Pancreas (tissue), 10 donors: ENCODE data around the gene CLCNKB. TPM values are rescaled to one million over a fixed set of nuclear protein-coding genes. Genes with fewer than 3 reads are reported as not detected.
"Not testable (repeated sequence)": the region's sequence is repeated elsewhere in the genome, so short reads cannot be mapped to it uniquely, and the experiment has no call there.

Experiments
- ATAC-seq, 4 donors: fragments of 200-7000 bp; cut with Tn5 transposase; one replicate each; pipeline versions ENCODE4 v1.8.0 to v1.9.1; 2020; ENCODE audit warnings: mild to moderate bottlenecking in 4 of 4, moderate library complexity in 4 of 4
- DNase-seq, 6 donors: peaks; one replicate each; pipeline ENCODE4 v3.0.0-alpha.2; 2020
- FAIRE-seq: peaks from 2 replicates; lab custom pipeline; 2012; peaks lifted over from hg19 to GRCh38; lab: Jason Lieb, UNC
- H3K27ac ChIP-seq, 4 donors: fragments of 200-600 bp; sonication (generic); 1 replicate in 3 of 4; 2 replicates in 1 of 4; pipeline versions ENCODE4 v1.5.0 to v1.8.0; 2020
- H3K27me3 ChIP-seq, 4 donors: fragments of 200-600 bp; one replicate each; pipeline ENCODE4 v1.8.0; 2021
- H3K36me3 ChIP-seq, 3 donors: fragments of 200-600 bp; sonication (generic) in 1 of 3; one replicate each; pipeline versions ENCODE4 v1.5.0 to v1.8.0; 2020 to 2021
- H3K4me1 ChIP-seq, 3 donors: fragments of 200-600 bp; one replicate each; pipeline ENCODE4 v1.8.0; 2021
- H3K4me3 ChIP-seq, 4 donors: fragments of 200-600 bp; sonication (generic) in 2 of 4; one replicate each; pipeline versions ENCODE4 v1.5.0 to v1.8.0; 2020 to 2021
- H3K9me3 ChIP-seq, 4 donors: fragments of 200-600 bp; one replicate each; pipeline ENCODE4 v1.8.0; 2021
- WGBS, 2 donors: extraction: QIAGEN DNeasy Blood & Tissue Kit; methylation state at CpG; one replicate each; pipeline ENCODE4 v1.1.7; 2013; 5-methylcytosine and 5-hydroxymethylcytosine counted together
- intact Hi-C, 3 donors: fragments of 100-400 bp; cut with DNase I; formaldehyde crosslinking; loops; one replicate each; pipeline versions ENCODE4 v1.11.1 to v1.14.2; 2022
- polyA plus RNA-seq, 2 donors: library from polyadenylated mRNA; stranded (reverse); fragments of 200-250 nt; gene quantifications; one replicate each; pipeline ENCODE4 v1.2.3, GENCODE V29; 2013
- total RNA-seq, 6 donors: library from RNA; stranded (reverse); fragmentation: NEBNext Ultra II Directional in 4 of 6; extraction: Animal tissue kit (Norgen Biotek cat#: 25700) in 4 of 6; gene quantifications; one replicate each; pipeline versions ENCODE4 v1.2.1 to v1.2.4, GENCODE V29; 2021 to 2023
- TF ChIP-seq, protein P1 (sequence below), 4 donors: fragments of 200-600 bp; sonication (generic) in 3 of 4; IDR thresholded peaks; one replicate each; pipeline versions ENCODE4 v1.5.0 to v1.8.0; 2021; ENCODE audit warnings: antibody characterized with exemption in 4 of 4
- donor health status: healthy with polysubstance abuse.
- donor health status: DM: no; HTN: no; CAD: no; lungs with moderate emphysema.
- donor health status: DM: no; HTN: no; CAD: no.
- donor health status: control.
- donor health status: control.
- donor health status: Bipolar disorder and iron deficiency.
- donor health status: DM: yes; HTN: yes; CAD: no.
- donor health status: DM: no; HTN: no; CAD: no.
- donor health status: DM: no; HTN: no; CAD: no.
- donor health status: DM: yes; HTN: yes; CAD: no.

The CLCNKB gene
- total and polyA plus RNA-seq, 8 donors: 0.54 to 1.7 (median 0.93) TPM

DNA sequence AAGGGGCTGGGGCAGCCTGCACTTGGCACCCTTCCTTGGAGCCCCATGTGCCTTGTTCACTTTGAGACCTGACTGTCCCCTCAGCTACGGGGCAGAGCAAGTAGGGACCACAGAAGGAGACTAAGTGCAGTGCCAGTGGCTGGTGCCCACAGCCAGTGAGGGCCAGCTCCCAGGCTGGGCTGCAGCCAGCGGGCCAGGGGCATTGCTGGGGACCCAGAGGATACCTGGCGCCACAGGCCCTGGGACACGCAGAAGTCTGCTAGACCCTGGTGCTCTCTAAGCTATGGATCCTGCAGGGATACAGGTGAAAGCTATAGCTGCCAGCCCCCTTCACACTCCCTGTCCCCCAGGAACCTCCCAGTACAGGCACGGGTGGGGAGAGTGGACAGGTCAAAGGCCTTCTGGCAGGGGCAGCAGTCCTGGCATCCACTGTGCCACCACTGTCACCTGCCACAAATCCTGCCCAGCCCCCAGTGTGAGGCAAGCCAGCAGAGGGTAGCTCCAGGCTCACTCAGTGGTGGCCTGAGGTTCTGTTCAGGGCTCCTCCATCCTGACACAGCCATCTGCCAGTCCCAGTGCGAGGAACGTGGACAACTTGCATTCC is 20.4 kb upstream of the CLCNKB start:
- DNase-seq: peak in 2 of 6 donors; percentile 10 to 73
- FAIRE-seq: no peak

DNA sequence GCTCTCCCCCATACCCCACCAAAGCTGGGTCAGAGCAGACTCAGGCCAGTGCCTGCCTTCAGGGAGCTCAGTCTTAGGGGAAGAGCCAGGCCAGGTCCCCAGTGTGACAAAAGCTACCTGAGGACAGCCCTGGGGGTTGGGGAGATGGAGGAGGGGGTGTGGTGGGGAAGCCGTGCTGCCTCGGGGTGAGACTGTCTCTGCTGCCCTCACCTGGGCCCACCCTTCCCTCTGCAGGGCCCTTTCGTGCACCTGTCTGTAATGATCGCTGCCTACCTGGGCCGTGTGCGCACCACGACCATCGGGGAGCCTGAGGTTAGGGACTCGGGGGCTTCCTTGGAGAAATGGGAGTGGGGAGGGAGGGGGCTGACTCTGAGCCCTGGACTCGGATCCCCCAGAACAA is 17.3 kb upstream of the CLCNKB start:
- ATAC-seq, H3K4me3 ChIP-seq, H3K27ac ChIP-seq, H3K36me3 ChIP-seq, FAIRE-seq, H3K9me3 ChIP-seq, H3K27me3 ChIP-seq, intact Hi-C loops: not testable (repeated sequence)
- peaks cover 9 to 14% (median 13%) of the 10 kb centered on the region in 3 donors for H3K4me1 ChIP-seq
- DNase-seq: peak in 2 of 6 donors; percentile 42 to 43
- 45 to 55% methylated on average over 8 to 9 of the region's 10 CpGs for WGBS, 2 donors

More for the DNA sequence above, 20.4 kb upstream of the CLCNKB start:
- TF ChIP-seq, protein P1, sequence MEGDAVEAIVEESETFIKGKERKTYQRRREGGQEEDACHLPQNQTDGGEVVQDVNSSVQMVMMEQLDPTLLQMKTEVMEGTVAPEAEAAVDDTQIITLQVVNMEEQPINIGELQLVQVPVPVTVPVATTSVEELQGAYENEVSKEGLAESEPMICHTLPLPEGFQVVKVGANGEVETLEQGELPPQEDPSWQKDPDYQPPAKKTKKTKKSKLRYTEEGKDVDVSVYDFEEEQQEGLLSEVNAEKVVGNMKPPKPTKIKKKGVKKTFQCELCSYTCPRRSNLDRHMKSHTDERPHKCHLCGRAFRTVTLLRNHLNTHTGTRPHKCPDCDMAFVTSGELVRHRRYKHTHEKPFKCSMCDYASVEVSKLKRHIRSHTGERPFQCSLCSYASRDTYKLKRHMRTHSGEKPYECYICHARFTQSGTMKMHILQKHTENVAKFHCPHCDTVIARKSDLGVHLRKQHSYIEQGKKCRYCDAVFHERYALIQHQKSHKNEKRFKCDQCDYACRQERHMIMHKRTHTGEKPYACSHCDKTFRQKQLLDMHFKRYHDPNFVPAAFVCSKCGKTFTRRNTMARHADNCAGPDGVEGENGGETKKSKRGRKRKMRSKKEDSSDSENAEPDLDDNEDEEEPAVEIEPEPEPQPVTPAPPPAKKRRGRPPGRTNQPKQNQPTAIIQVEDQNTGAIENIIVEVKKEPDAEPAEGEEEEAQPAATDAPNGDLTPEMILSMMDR (IDR thresholded peaks at IDR 0.05): no peak
- Histone ChIP-seq H3K27me3 (no peaks in the 10 kb centered on the region), H3K9me3 (no peaks in the 10 kb centered on the region), H3K36me3 (no peaks in the 10 kb centered on the region), H3K4me1 (peaks cover 12 to 14% (median 13%) of the 10 kb centered on the region in 3 donors), H3K4me3 (no peak overlapping the region), H3K27ac (no peak overlapping the region)
- no peak for ATAC-seq
- intact Hi-C loops: no loop called here
- WGBS, 2 donors: 80 to 82% methylated on average over 7 of the region's 7 CpGs

DNA sequence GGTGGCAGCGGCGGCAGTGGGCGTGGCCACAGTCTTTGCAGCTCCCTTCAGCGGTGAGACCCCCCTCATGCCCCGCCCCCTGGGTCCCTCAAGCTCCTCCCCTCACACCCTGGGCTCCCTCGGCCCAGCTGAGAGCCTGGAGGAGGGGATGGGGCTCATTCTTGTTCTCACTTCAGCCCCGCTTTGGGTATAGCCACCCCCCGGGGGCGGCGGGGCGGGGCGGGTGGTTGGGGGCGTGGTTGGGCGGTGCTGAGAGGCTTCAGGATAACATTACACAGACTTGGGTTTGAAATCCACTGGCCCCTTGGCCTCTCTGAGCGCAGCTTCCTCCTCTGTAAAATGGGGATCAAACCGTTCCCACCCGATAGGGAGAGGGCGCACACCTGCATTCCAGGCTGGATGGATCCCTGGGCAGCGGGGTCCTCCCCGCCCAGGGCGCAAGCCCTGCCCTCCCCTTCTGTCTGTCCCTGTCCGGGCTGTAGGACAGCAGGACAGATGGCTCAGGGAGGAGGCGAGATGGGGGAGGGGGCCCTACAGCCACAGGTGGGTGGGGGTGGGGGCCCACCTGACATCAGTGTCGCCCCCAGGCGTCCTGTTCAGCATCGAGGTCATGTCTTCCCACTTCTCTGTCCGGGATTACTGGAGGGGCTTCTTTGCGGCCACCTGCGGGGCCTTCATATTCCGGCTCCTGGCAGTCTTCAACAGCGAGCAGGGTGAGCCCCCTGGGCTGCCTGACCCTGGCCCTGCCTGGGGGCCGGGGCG is 16.7 kb upstream of the CLCNKB start:
- peak overlapping the region in 1 of 4 donors; percentile 25 for H3K4me3 ChIP-seq

DNA sequence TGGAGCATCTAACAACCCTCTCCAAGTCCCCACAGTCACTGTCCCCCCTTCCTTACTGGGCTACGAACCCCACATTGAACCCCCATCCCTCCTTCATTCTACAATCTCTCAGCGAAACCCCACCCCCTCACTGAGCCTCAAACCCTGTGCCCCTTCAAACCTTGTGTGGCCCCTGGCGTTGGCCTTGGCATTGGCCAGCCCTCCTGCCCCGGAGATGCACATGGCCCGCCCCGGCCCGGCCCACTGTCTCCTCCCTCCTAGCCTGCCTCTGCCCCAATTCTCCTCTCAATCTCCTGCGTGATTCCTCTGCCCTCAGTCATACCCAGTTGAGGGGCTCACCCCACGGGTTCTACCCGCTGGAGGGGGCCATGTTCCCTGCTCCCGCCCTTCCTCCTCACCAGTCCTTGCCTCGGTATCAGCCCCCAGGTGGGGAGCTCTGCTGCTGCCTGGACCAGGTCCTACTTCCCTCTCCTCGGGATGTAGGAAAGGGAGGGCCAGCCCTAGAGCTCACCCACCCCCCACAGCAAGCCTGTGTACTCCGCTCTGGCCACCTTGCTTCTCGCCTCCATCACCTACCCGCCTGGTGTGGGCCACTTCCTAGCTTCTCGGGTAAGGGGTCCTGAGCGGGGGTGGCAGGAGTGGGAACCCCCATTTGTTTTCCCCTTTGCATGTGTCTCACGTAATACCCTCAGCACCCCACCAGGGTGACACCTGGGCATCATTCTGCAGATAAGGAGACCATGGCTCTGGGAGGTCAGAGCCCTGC is 15.2 kb upstream of the CLCNKB start:
- Histone ChIP-seq H3K27me3 (no peaks in the 10 kb centered on the region), H3K27ac (no peak overlapping the region), H3K4me3 (no peak overlapping the region), H3K36me3 (no peaks in the 10 kb centered on the region), H3K9me3 (no peaks in the 10 kb centered on the region), H3K4me1 (peaks cover 0 to 7% (median 7%) of the 10 kb centered on the region in 3 donors)
- intact Hi-C loops: no loop called here
- DNase-seq (peak in 1 of 6 donors; percentile 58), ATAC-seq (no peak), FAIRE-seq (no peak)
- TF ChIP-seq, protein P1 (IDR thresholded peaks at IDR 0.05): no peak
- WGBS, 2 donors: 48 to 58% methylated on average over 15 to 19 of the region's 19 CpGs

More for the DNA sequence above, 16.7 kb upstream of the CLCNKB start:
- Histone ChIP-seq H3K9me3 (no peaks in the 10 kb centered on the region), H3K27me3 (no peaks in the 10 kb centered on the region), H3K4me1 (peaks cover 3 to 8% (median 8%) of the 10 kb centered on the region in 3 donors), H3K36me3 (no peaks in the 10 kb centered on the region), H3K27ac (no peak overlapping the region)
- TF ChIP-seq, protein P1 (IDR thresholded peaks at IDR 0.05): no peak
- WGBS, 2 donors: 11 to 14% methylated on average over 22 to 30 of the region's 33 CpGs
- peak in 2 of 6 donors; percentile 27 to 55 for DNase-seq
- no peak for FAIRE-seq
- intact Hi-C loops: no loop called here
- ATAC-seq: peak; percentile 19 to 63 (median 39)

DNA sequence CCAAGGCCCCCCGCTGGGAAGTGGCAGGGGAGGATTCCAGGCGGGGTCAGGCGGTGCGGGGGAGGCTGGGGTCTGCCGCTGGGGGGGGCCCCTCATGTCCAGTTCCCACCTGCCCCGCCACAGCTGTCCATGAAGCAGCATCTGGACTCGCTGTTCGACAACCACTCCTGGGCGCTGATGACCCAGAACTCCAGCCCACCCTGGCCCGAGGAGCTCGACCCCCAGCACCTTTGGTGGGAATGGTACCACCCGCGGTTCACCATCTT is 14.6 kb upstream of the CLCNKB start:
- FAIRE-seq, H3K27me3 ChIP-seq: not testable (repeated sequence)

More for the DNA sequence above, 14.6 kb upstream of the CLCNKB start:
- H3K9me3 ChIP-seq, DNase-seq, intact Hi-C loops, H3K4me3 ChIP-seq, H3K4me1 ChIP-seq, ATAC-seq, H3K27ac ChIP-seq, H3K36me3 ChIP-seq: not testable (repeated sequence)
- 44 to 51% methylated on average over 4 to 13 of the region's 13 CpGs for WGBS, 2 donors
